WTC11 (cell line): ENCODE measurements around the gene CDC45. TPM values are rescaled to one million over a fixed set of nuclear protein-coding genes. Genes with fewer than 3 reads are reported as not detected.

Experiments used
- ATAC-seq: fragments of 200-7000 bp; cut with Tn5 transposase; 2 replicates; pipeline ENCODE4 v1.10.0; 2021; ENCODE audit warnings: mild to moderate bottlenecking, moderate library complexity
- CTCF ChIA-PET: fragments of 300-600 bp; sonication (Branson Sonifier 250); formaldehyde crosslinking; loops from one replicate; lab custom pipeline; 2021; ENCODE audit warnings: antibody characterized with exemption; lab: Charles Lee
- POLR2A ChIA-PET: fragments of 350-600 bp; sonication (Branson Sonifier 250); formaldehyde crosslinking; loops from one replicate; lab custom pipeline; 2021; ENCODE audit warnings: antibody characterized with exemption; lab: Charles Lee
- DNase-seq: peaks from one replicate; pipeline ENCODE4 v3.0.0; 2021; ENCODE audit warnings: low spot score
- H3K27ac Mint-ChIP-seq: 2 replicates; pipeline ENCODE4 v1.8.0; 2021; ENCODE audit warnings: mixed read lengths
- H3K27me3 Mint-ChIP-seq: 2 replicates; pipeline ENCODE4 v1.8.0; 2021; ENCODE audit warnings: low read depth, mild to moderate bottlenecking, moderate library complexity, mixed read lengths
- H3K36me3 Mint-ChIP-seq: 2 replicates; pipeline ENCODE4 v1.8.0; 2021; ENCODE audit warnings: mixed read lengths
- H3K4me1 Mint-ChIP-seq: 2 replicates; pipeline ENCODE4 v1.8.0; 2022; ENCODE audit warnings: mixed read lengths
- H3K4me3 Mint-ChIP-seq: 2 replicates; pipeline ENCODE4 v1.8.0; 2021; ENCODE audit warnings: mild to moderate bottlenecking, moderate library complexity, mixed read lengths
- H3K9me3 Mint-ChIP-seq: 2 replicates; pipeline ENCODE4 v1.8.0; 2021; ENCODE audit warnings: mixed read lengths
- AR ChIP-seq: fragments of 250-450 bp; sonication (Bioruptor Pico); IDR thresholded peaks from 2 replicates; pipeline ENCODE4 v1.9.0; 2021; ENCODE audit warnings: mild to moderate bottlenecking
- ATF6 ChIP-seq: sonication (generic); formaldehyde crosslinking; IDR thresholded peaks from 2 replicates; pipeline ENCODE4 v1.8.1; 2023; ENCODE audit warnings: mild to moderate bottlenecking, missing genetic modification reagents
- CREB1 ChIP-seq: sonication (generic); formaldehyde crosslinking; IDR thresholded peaks from 2 replicates; pipeline ENCODE4 v1.8.0; 2023; ENCODE audit warnings: mild to moderate bottlenecking, missing genetic modification reagents
- E2F4 ChIP-seq: sonication (generic); formaldehyde crosslinking; IDR thresholded peaks from 2 replicates; pipeline ENCODE4 v1.8.1; 2022; ENCODE audit warnings: low read depth, mild to moderate bottlenecking, moderate library complexity, missing genetic modification reagents, borderline replicate concordance
- E2F5 ChIP-seq: sonication (generic); formaldehyde crosslinking; IDR thresholded peaks from 2 replicates; pipeline ENCODE4 v1.8.1; 2022; ENCODE audit warnings: mild to moderate bottlenecking, moderate library complexity, missing genetic modification reagents
- EMX1 ChIP-seq: fragments of 250-450 bp; sonication (Bioruptor Pico); IDR thresholded peaks from 2 replicates; pipeline ENCODE4 v1.8.0; 2021; ENCODE audit warnings: mild to moderate bottlenecking
- FOXK1 ChIP-seq: sonication (generic); formaldehyde crosslinking; IDR thresholded peaks from 2 replicates; pipeline ENCODE4 v1.8.0; 2022; ENCODE audit warnings: mild to moderate bottlenecking, moderate library complexity, missing genetic modification reagents
- FOXP1 ChIP-seq: sonication (generic); formaldehyde crosslinking; IDR thresholded peaks from 2 replicates; pipeline ENCODE4 v1.8.0; 2022; ENCODE audit warnings: missing genetic modification reagents, mild to moderate bottlenecking, moderate library complexity, borderline replicate concordance
- GTF2I ChIP-seq: fragments of 250-450 bp; sonication (Bioruptor Pico); conservative IDR thresholded peaks from 2 replicates; pipeline ENCODE4 v1.4.0; 2021; ENCODE audit warnings: mild to moderate bottlenecking
- PRDM15 ChIP-seq: sonication (generic); formaldehyde crosslinking; IDR thresholded peaks from 2 replicates; pipeline ENCODE4 v1.8.0; 2022; ENCODE audit warnings: missing genetic modification reagents
- SP1 ChIP-seq: sonication (generic); formaldehyde crosslinking; conservative IDR thresholded peaks from 2 replicates; pipeline ENCODE4 v1.8.1; 2022; ENCODE audit warnings: missing genetic modification reagents
- TCF7 ChIP-seq: sonication (generic); formaldehyde crosslinking; IDR thresholded peaks from 2 replicates; pipeline ENCODE4 v1.8.0; 2022; ENCODE audit warnings: mild to moderate bottlenecking, low read depth, missing genetic modification reagents, moderate library complexity
- USF1 ChIP-seq: sonication (generic); formaldehyde crosslinking; IDR thresholded peaks from 2 replicates; pipeline ENCODE4 v1.8.0; 2022; ENCODE audit warnings: mild to moderate bottlenecking, missing genetic modification reagents
- ZMAT4 ChIP-seq: fragments of 250-450 bp; sonication (Bioruptor Pico); IDR thresholded peaks from 2 replicates; pipeline ENCODE4 v1.9.0; 2021; ENCODE audit warnings: mild to moderate bottlenecking
- ZNF423 ChIP-seq: fragments of 250-450 bp; sonication (Bioruptor Pico); IDR thresholded peaks from 2 replicates; pipeline ENCODE4 v2.1.2; 2022; ENCODE audit warnings: mild to moderate bottlenecking, moderate library complexity
- ZSCAN18 ChIP-seq: fragments of 250-450 bp; sonication (Bioruptor Pico); IDR thresholded peaks from 2 replicates; pipeline ENCODE4 v2.1.2; 2022; ENCODE audit warnings: mild to moderate bottlenecking, moderate library complexity
- total RNA-seq: library from RNA; stranded (reverse); gene quantifications from 3 replicates; pipeline ENCODE4 v1.2.3, GENCODE V29; 2021

Gene CDC45
- total RNA-seq, 1 experiment from 2014 or later = 38.1 TPM

GRCh38 chr22:19482297-19482696 is 2.6 kb downstream of the CDC45 start (continued):
- TF ChIP-seq ATF6 (CRISPR knock-in tag) (no peak), EMX1 (CRISPR knock-in tag) (no peak), ZMAT4 (CRISPR knock-in tag) (no peak), ZSCAN18 (CRISPR knock-in tag) (no peak)

- ChIA-PET CTCF (interaction anchor here (1.5 kb wide), 1 partner anchor 9 kb away, joined by 5 read pairs; no protein-coding TSS in a partner anchor), POLR2A (interaction anchor here (0.6 kb wide), 1 partner anchor 1426 kb away, joined by 3 read pairs; no protein-coding TSS in a partner anchor)
- Mint-ChIP-seq H3K4me1 (peaks cover 12% of the 10 kb centered on the region), H3K36me3 (peaks cover 47% of the 10 kb centered on the region), H3K4me3 (no peak overlapping the region), H3K27me3 (no peaks in the 10 kb centered on the region), H3K9me3 (no peaks in the 10 kb centered on the region), H3K27ac (no peak overlapping the region)
- DNase-seq = no peak
- no peak for ATAC-seq
- TF ChIP-seq EMX1 (CRISPR knock-in tag) = no peak
- TF ChIP-seq PRDM15 (CRISPR knock-in tag) = no peak
- TF ChIP-seq USF1 (CRISPR knock-in tag) = no peak
- TF ChIP-seq CREB1 (CRISPR knock-in tag) = no peak
- TF ChIP-seq FOXP1 (CRISPR knock-in tag) = no peak
- no peak for TF ChIP-seq AR
- TF ChIP-seq SP1 (CRISPR knock-in tag) = no peak
- TF ChIP-seq ZNF423 (CRISPR knock-in tag) = no peak
- TF ChIP-seq E2F4 = no peak
- no peak for TF ChIP-seq GTF2I (CRISPR knock-in tag)
- no peak for TF ChIP-seq TCF7 (CRISPR knock-in tag)
- no peak for TF ChIP-seq FOXK1
- no peak for TF ChIP-seq E2F5 (CRISPR knock-in tag)
Measured at GRCh38 chr22:19483481-19484244, 3.9 kb downstream of the CDC45 start.
